Breast epithelium (tissue), 3 donors: ENCODE data around the gene MASP1.

Experiments used
- POLR2A ChIP-seq: fragments of 450-650 bp; IDR thresholded peaks from one replicate; pipeline ENCODE4 v1.6.1; 2016; ENCODE audit warnings: antibody characterized with exemption, mild to moderate bottlenecking, moderate library complexity
- POLR2AphosphoS5 ChIP-seq, 3 donors: sonication (generic); formaldehyde crosslinking; IDR thresholded peaks; one replicate each; pipeline ENCODE4 v1.6.1; 2017; ENCODE audit warnings: antibody characterized with exemption in 3 of 3
- TF ChIP-seq, protein P1 (sequence below), 3 donors: fragments of 450-650 bp; IDR thresholded peaks; one replicate each; pipeline ENCODE4 v1.5.1; 2016 to 2017; ENCODE audit warnings: antibody characterized with exemption in 3 of 3, mild to moderate bottlenecking in 3 of 3, moderate library complexity in 3 of 3

GRCh38 chr3:187274315-187274976 lies 17.1 kb downstream of the MASP1 start:
- TF ChIP-seq, protein P1, sequence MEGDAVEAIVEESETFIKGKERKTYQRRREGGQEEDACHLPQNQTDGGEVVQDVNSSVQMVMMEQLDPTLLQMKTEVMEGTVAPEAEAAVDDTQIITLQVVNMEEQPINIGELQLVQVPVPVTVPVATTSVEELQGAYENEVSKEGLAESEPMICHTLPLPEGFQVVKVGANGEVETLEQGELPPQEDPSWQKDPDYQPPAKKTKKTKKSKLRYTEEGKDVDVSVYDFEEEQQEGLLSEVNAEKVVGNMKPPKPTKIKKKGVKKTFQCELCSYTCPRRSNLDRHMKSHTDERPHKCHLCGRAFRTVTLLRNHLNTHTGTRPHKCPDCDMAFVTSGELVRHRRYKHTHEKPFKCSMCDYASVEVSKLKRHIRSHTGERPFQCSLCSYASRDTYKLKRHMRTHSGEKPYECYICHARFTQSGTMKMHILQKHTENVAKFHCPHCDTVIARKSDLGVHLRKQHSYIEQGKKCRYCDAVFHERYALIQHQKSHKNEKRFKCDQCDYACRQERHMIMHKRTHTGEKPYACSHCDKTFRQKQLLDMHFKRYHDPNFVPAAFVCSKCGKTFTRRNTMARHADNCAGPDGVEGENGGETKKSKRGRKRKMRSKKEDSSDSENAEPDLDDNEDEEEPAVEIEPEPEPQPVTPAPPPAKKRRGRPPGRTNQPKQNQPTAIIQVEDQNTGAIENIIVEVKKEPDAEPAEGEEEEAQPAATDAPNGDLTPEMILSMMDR (IDR thresholded peaks at IDR 0.05), result no peak
- TF ChIP-seq POLR2A, result no peak
- no peak for TF ChIP-seq POLR2AphosphoS5 (IDR thresholded peaks at IDR 0.05)
